Spleen (tissue), 7 donors: Measurements from ENCODE around the gene AKAP13.

Source experiments
- CTCF ChIP-seq, 11 experiments: fragments of 200-600 bp in 7 of 11; fragments of 450-650 bp in 4 of 11; sonication (generic) in 4 of 11; IDR thresholded peaks in 8 of 11; conservative IDR thresholded peaks in 3 of 11; 1 replicate in 7 of 11; 2 replicates in 4 of 11; pipeline versions ENCODE4 v1.4.0 to v1.8.0; 2016 to 2021; ENCODE audit warnings: antibody characterized with exemption in 11 of 11, inconsistent platforms in 4 of 11, mild to moderate bottlenecking in 1 of 11
- POLR2AphosphoS5 ChIP-seq, 3 donors: sonication (generic); formaldehyde crosslinking; IDR thresholded peaks; one replicate each; pipeline ENCODE4 v1.5.1; 2017; ENCODE audit warnings: antibody characterized with exemption in 3 of 3
- donor health status: DM: no; HTN: no; CAD: no; lungs with moderate emphysema.
- donor health status: DM: no; HTN: no; CAD: no.
- donor health status: DM: no; HTN: no; CAD: no.

- TF ChIP-seq POLR2AphosphoS5 (IDR thresholded peaks at IDR 0.05) (peak in 1 of 3 donors; percentile 52), CTCF (IDR thresholded peaks at IDR 0.05 in 8 of 11, conservative IDR thresholded peaks at IDR 0.05 in 3 of 11) (no peak)
These were observed 343.9 kb downstream of the AKAP13 start for GRCh38 chr15:85723960-85724945.
